ENCODE data around the gene DLG5.

Gene DLG5

GRCh38 chr10:77805676-77806075, 120.9 kb downstream of the DLG5 start:
- TF ChIP-seq POLR2AphosphoS5 (IDR thresholded peaks at IDR 0.05; ENCODE audit: low read depth, low read length) (no peak), REST (IDR thresholded peaks at IDR 0.05; ENCODE audit: insufficient read depth in 1 of 2, low read depth in 2 of 2, low read length in 2 of 2) (no peak), TAF1 (IDR thresholded peaks at IDR 0.05; ENCODE audit: borderline replicate concordance, insufficient read depth, low read length) (no peak), FOXP2 (optimal IDR thresholded peaks at IDR 0.05; ENCODE audit: borderline replicate concordance, extremely low read depth, extremely low read length, insufficient read depth) (no peak), SIN3A (IDR thresholded peaks at IDR 0.05; ENCODE audit: borderline replicate concordance, insufficient read depth, low read length) (no peak)

DNA sequence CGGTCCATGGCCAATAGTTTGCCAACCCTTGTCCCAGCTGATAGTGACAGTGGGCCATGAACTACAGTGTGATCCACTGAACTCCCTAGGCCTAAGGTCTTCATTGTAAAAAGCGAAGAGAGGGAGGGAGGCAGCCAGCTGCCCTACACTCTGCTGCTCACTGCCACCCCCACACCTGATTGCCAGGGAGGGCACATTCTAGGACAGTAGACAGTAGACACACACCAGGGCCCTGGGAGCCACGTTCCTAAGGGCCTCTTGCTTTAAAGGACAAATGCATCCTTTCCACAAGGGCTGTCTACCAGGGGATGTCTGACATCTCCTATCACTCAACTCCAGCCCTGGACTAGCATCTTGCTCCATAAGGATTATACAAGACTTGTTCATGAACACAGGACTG, 122.2 kb downstream of the DLG5 start:
- TF ChIP-seq TAF1 (IDR thresholded peaks at IDR 0.05; ENCODE audit: borderline replicate concordance, insufficient read depth, low read length) (no peak), SIN3A (IDR thresholded peaks at IDR 0.05; ENCODE audit: borderline replicate concordance, insufficient read depth, low read length) (no peak), FOXP2 (optimal IDR thresholded peaks at IDR 0.05; ENCODE audit: borderline replicate concordance, extremely low read depth, extremely low read length, insufficient read depth) (no peak), POLR2AphosphoS5 (IDR thresholded peaks at IDR 0.05; ENCODE audit: low read depth, low read length) (no peak), REST (IDR thresholded peaks at IDR 0.05; ENCODE audit: insufficient read depth in 1 of 2, low read depth in 2 of 2, low read length in 2 of 2) (no peak)

DNA sequence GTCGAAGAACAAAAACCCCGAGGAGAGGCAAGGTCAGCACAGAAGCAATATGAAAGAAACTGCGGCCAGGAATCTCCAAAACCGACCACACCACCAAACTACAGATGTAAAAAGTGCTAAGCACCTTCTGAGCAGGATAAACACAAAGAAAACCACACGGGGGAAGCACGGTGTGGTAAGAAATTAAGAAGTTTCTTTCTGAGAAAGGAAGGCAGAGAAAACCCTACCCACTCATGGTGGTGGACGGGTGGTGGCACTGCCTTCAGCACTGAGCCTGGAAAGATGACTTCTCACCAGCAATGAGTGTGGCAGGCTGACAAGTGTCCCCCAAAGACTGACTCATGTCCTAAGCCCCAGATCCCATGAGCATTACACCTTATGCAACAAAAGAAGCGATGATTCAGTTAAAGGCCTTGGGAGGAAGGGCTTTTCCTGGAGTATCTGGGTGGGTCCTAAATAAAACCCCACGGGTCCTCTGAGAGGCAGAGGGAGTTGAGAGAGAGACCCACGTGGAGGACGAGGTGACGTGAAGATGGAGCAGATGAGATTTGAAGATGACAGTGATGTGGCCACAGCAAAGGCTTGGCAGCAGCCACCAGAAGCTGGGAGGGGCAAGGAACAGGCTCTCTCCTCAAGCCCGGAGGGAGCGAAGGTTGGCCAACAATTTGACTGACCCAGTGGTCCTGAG, 124.9 kb downstream of the DLG5 start:
- TF ChIP-seq POLR2AphosphoS5 (IDR thresholded peaks at IDR 0.05; ENCODE audit: low read depth, low read length): no peak
- TF ChIP-seq REST (IDR thresholded peaks at IDR 0.05; ENCODE audit: insufficient read depth in 1 of 2, low read depth in 2 of 2, low read length in 2 of 2): no peak
- no peak for TF ChIP-seq SIN3A (IDR thresholded peaks at IDR 0.05; ENCODE audit: borderline replicate concordance, insufficient read depth, low read length)

DNA sequence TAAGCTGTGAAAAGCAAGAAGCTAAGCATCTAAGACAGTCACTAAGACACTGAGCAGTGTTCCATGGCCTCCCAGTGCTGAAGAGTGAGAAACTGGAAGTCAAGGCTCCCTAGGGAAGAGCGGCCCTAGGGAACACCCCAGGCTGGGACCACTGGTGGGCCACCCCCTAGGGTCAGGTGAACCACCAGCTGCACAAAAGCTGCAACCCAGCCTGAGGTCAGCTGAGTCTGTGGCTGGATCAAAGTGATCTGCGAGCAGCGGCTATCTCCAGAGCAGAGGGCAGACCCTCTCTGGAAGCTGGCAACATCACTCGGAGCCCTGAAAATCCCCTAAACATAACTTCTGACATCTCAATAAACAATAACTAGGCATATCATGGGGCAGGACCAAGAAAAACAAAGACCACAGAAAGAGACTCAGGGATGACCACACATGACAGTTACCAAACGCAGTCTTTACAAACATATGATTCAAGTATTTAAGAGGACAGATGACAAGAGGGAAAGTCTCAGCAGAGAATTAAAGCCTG, 125.8 kb downstream of the DLG5 start:
- no peak for TF ChIP-seq POLR2AphosphoS5 (IDR thresholded peaks at IDR 0.05; ENCODE audit: low read depth, low read length)
- TF ChIP-seq TAF1 (IDR thresholded peaks at IDR 0.05; ENCODE audit: borderline replicate concordance, insufficient read depth, low read length): no peak
- no peak for TF ChIP-seq SIN3A (IDR thresholded peaks at IDR 0.05; ENCODE audit: borderline replicate concordance, insufficient read depth, low read length)
- no peak for TF ChIP-seq REST (IDR thresholded peaks at IDR 0.05; ENCODE audit: insufficient read depth in 1 of 2, low read depth in 2 of 2, low read length in 2 of 2)
- TF ChIP-seq FOXP2 (optimal IDR thresholded peaks at IDR 0.05; ENCODE audit: borderline replicate concordance, extremely low read depth, extremely low read length, insufficient read depth): no peak

Data from PFSK-1 (cell line).